ENCODE results near the gene PARD6B. TPM values are rescaled to one million over a fixed set of nuclear protein-coding genes. Genes with fewer than 3 reads are reported as not detected.
A peak's percentile ranks its signal among the peaks of the same experiment; 100 is the strongest.

PARD6B gene
- total RNA-seq, 1 donor from 2014 or later, result 12.4 TPM

DNA sequence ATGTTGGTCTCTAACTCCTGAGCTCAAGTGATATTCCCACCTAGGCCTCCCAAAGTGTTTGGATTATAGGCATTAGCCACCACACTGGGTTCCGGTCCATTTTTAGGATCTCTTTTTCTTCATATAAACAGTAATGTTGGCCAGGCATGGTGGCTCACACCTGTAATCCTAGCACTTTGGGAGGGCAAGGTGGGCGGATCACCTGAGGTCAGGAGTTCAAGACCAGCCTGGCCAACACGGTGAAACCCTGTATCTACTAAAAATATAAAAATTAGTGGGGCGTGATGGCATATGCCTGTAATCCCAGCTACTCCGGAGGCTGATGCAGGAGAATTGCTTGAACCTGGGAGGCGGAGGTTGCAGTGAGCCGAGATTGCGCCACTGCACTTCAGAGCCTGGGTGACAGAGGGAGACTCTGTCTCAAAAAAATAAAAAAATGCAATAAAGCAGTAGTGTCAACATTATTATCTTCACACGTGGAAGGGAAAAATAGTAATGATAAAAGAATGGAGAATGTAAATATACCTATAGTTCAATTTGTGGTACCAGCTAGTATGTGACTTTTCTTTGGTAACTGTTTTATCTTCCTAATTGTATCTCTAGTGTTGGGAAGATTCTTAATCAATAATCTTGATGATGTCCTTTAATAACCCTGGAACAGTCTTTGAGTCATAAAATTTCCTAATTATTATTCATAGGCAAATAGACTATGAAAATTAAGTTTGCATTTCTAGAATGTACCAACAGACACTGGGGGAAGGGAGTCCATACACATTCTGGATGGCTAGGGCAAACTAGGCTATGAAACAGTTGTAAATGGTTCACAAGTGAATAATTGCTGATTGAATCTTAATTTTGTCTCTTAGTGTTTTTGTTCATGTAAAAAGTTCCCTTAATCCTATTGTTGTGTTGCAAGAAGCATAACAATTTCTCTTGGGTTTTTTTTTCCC lies 3.6 kb downstream of the PARD6B start:
- no peak for DNase-seq (ENCODE audit: low read depth)
- no peak for FAIRE-seq
- H3K4me3 ChIP-seq (ENCODE audit: low read depth, low read length), result no peak overlapping the region
- peaks cover 4% of the 10 kb centered on the region for H3K36me3 ChIP-seq (ENCODE audit: control insufficient read depth, insufficient read depth, low read length)
- H3K27me3 ChIP-seq (ENCODE audit: control insufficient read depth, insufficient read depth, low read length), result no peaks in the 10 kb centered on the region
- TF ChIP-seq, protein P1, sequence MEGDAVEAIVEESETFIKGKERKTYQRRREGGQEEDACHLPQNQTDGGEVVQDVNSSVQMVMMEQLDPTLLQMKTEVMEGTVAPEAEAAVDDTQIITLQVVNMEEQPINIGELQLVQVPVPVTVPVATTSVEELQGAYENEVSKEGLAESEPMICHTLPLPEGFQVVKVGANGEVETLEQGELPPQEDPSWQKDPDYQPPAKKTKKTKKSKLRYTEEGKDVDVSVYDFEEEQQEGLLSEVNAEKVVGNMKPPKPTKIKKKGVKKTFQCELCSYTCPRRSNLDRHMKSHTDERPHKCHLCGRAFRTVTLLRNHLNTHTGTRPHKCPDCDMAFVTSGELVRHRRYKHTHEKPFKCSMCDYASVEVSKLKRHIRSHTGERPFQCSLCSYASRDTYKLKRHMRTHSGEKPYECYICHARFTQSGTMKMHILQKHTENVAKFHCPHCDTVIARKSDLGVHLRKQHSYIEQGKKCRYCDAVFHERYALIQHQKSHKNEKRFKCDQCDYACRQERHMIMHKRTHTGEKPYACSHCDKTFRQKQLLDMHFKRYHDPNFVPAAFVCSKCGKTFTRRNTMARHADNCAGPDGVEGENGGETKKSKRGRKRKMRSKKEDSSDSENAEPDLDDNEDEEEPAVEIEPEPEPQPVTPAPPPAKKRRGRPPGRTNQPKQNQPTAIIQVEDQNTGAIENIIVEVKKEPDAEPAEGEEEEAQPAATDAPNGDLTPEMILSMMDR (IDR thresholded peaks at IDR 0.05; ENCODE audit: insufficient read depth, low read length, severe bottlenecking), result no peak

DNA sequence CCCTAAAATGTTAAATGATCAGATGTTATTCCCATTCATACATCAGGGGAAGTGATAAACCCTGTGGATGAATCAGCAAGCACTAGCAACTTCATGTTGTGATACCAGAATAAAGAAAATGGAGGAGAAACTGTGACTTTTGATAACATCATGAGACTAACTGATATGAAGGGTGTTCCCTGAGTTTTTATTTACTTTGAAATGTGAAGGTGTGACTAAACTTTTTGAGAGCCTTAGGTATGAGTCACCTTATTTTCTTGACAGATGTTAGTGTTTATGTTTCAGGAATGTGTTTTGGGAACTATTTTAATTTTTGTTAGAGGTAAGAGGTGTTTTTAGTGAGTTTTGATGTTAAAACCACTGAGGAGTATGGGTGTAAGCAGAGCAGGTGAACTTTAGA lies 4.4 kb downstream of the PARD6B start:
- FAIRE-seq (no peak), DNase-seq (ENCODE audit: low read depth) (peak; percentile 88)
- TF ChIP-seq, protein P1 (IDR thresholded peaks at IDR 0.05; ENCODE audit: insufficient read depth, low read length, severe bottlenecking), result no peak
- peaks cover 4% of the 10 kb centered on the region for H3K36me3 ChIP-seq (ENCODE audit: control insufficient read depth, insufficient read depth, low read length)
- H3K27me3 ChIP-seq (ENCODE audit: control insufficient read depth, insufficient read depth, low read length), result no peaks in the 10 kb centered on the region
- H3K4me3 ChIP-seq (ENCODE audit: low read depth, low read length), result no peak overlapping the region

DNA sequence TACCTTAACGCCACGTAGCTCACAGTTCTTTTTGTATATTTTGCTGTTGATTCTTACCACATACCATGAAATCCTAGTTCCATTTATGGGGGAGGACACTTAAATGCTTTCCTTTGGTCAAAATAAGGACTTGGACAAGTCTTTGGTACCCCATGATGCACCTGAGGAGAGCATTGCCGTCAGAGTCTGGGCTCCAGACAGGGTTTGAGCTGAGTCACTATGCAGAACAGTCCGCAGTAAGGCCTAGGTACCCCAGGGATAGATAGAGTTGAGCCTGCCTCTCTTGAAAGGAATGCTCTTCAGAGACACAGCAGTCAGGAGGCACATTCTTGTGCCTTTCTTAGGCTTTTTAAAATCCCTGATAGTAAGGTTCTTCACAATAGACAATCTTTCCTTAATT lies 6.0 kb downstream of the PARD6B start:
- Histone ChIP-seq H3K36me3 (ENCODE audit: control insufficient read depth, insufficient read depth, low read length) (peaks cover 4% of the 10 kb centered on the region), H3K4me3 (ENCODE audit: low read depth, low read length) (no peak overlapping the region), H3K27me3 (ENCODE audit: control insufficient read depth, insufficient read depth, low read length) (no peaks in the 10 kb centered on the region)
- no peak for FAIRE-seq
- TF ChIP-seq, protein P1 (IDR thresholded peaks at IDR 0.05; ENCODE audit: insufficient read depth, low read length, severe bottlenecking), result no peak
- no peak for DNase-seq (ENCODE audit: low read depth)

DNA sequence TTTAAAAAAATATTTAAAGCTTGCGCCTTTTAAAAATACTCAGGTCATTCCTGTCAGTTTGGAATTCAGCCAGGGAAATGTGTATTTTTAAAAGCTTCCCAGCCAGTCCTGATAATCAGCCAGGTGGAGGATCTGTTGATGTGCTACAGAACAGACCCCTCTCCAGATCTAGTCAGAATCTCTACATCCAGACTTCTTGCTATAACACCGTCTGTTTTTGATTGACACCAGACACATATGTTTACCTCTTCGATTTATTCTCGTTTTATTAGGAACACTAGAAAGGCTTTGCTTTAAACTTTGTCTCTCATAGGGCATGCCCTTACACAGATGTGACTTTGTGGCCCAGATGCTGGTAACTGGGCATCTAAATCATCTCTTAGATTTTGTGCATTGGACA lies 11.7 kb downstream of the PARD6B start:
- TF ChIP-seq, protein P1 (IDR thresholded peaks at IDR 0.05; ENCODE audit: insufficient read depth, low read length, severe bottlenecking), result no peak
- no peak overlapping the region for H3K4me3 ChIP-seq (ENCODE audit: low read depth, low read length)
- FAIRE-seq, result no peak
- no peak for DNase-seq (ENCODE audit: low read depth)
- H3K27me3 ChIP-seq (ENCODE audit: control insufficient read depth, insufficient read depth, low read length), result no peaks in the 10 kb centered on the region
- H3K36me3 ChIP-seq (ENCODE audit: control insufficient read depth, insufficient read depth, low read length), result peaks cover 2% of the 10 kb centered on the region

DNA sequence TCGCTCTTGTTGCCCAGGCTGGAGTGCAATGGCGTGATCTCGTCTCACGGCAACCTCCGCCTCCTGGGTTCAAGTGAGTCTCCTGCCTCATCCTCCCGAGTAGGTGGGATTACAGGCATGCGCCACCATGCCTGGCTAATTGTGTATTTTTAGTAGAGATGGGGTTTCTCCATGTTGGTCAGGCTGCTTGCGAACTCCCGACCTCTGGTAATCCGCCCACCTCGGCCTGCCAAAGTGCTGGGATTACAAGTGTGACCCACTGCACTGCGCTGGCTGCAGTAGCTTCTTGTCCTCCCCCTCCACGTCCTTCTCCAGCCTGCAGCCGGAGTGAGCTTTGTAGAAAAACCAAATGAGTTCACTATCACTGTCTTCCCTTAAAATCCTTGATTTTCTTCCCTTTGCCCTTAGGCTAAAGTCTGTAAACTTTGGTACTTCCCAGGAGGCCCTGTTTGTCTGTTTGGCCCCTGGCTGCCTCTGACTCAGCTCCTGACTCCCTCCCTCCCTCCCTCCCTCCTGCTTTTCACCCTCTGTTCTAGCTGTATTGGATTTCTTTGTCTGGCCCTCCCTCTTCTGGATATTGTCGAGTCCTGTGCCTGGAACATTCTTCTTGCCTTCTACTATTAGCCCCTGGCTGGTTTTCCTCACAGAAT lies 12.9 kb downstream of the PARD6B start:
- H3K27me3 ChIP-seq (ENCODE audit: control insufficient read depth, insufficient read depth, low read length), result no peaks in the 10 kb centered on the region
- FAIRE-seq (no peak), DNase-seq (ENCODE audit: low read depth) (peak; percentile 84)
- H3K36me3 ChIP-seq (ENCODE audit: control insufficient read depth, insufficient read depth, low read length), result peaks cover 5% of the 10 kb centered on the region
- H3K4me3 ChIP-seq (ENCODE audit: low read depth, low read length), result no peak overlapping the region
- TF ChIP-seq, protein P1 (IDR thresholded peaks at IDR 0.05; ENCODE audit: insufficient read depth, low read length, severe bottlenecking), result peak; percentile 36

All from bronchial epithelial cell (primary cell).